HG03378 (cell line): ENCODE results near the gene CPNE6.
"Not testable (repeated sequence)": the region's sequence is repeated elsewhere in the genome, so short reads cannot be mapped to it uniquely, and the experiment has no call there.

Experiments
- ATAC-seq: cut with Tn5 transposase; IDR thresholded peaks from one replicate; pipeline ENCODE4 v1.9.1; 2021; ENCODE audit warnings: mild to moderate bottlenecking, moderate library complexity; ENCODE audit not compliant: unreplicated experiment

CPNE6 gene

GRCh38 chr14:24071144-24071697 lies at the start of gene CPNE6:
CPNE6 (plus strand) TSS chr14:24071562; CDS start chr14:24072937, 1,375 bp downstream.
- ATAC-seq, result no peak

DNA sequence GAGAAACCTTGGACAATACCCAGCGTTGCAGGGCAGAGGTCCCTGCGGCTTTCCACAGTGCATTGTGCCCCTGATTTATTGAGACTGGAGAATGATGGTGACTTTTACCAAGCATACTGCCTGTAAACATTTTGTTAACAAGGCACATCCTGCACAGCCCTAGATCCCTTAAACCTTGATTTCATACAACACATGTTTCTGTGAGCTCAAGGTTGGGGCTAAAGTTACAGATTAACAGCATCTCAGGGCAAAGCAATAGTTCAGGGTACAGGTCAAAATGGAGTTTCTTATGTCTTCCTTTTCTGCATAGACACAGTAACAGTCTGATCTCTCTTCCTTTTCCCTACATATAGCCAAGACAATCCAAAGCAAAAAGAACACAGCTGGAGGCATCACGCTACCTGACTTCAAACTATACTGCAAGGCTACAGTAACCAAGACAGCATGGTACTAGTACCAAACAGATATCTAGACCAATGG lies 46.4 kb upstream of the CPNE6 start:
- ATAC-seq, result not testable (repeated sequence)

- not testable (repeated sequence) for ATAC-seq
These were observed 41.7 kb upstream of the CPNE6 start for GRCh38 chr14:24029687-24030086.

- not testable (repeated sequence) for ATAC-seq
These were observed 40.0 kb upstream of the CPNE6 start for GRCh38 chr14:24031331-24031730.

GRCh38 chr14:24032727-24033418 lies 38.5 kb upstream of the CPNE6 start:
- ATAC-seq, result no peak

DNA sequence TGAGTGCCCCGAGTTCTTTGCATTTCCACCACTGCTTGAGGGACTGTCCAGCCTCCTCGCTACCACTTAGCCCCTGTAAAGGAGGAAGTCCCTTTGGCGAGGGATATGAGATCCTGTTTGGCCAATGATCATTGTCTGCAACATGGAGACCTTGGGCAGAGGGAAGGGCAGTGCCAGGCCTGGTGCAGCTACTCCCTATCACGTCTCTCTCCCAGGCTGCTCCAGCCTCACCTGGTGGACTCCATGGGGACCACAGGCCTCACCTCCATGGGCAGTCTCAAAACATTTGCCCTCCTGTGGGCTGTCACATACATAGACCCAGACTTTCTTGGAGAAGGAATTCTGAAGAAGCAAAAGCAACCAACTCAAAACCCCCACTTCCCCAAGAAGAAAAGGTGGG lies 35.6 kb upstream of the CPNE6 start:
- not testable (repeated sequence) for ATAC-seq

DNA sequence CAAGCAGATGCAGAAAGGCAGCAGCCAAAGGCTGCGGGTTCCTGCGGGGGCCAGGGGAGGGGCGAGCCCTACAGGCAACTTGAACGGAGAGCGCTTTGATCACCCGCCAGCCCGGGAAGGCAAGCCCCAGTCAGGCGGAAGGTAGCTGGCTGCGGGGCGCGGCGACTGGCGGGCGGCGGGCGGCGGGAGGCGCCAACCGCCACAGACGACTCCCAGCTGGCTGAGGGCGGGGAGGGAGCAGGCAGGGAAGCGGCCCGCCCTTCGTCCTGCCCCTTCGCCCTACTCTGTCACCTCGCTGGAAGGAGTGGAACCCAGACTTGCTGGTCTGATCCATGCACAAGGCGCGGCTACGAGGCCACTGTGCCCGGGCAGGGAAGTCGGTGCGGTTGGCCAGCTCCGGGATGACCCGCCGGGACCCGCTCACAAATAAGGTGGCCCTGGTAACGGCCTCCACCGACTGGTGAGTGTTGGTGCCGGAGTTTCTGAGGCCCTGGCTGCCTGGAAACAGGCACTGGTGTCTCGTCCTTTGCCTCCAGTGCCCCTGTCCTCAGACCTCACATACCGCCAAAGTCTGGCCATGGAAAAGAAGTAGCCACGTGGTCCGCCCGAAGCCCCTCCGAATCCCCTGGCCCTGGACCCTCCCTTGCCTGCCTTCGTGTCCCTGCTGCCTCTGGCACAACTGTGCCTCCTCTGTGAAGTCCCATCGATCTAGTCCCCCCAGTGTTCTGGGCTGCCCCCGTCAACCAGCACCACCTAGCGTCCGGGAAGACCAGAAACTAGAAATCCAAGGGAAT lies 35.0 kb upstream of the CPNE6 start:
- peak; percentile 53 for ATAC-seq

GRCh38 chr14:24036963-24037657 lies 34.3 kb upstream of the CPNE6 start:
- not testable (repeated sequence) for ATAC-seq

GRCh38 chr14:24037658-24038037 lies 33.7 kb upstream of the CPNE6 start:
- no peak for ATAC-seq

GRCh38 chr14:24038686-24039085 lies 32.7 kb upstream of the CPNE6 start:
- no peak for ATAC-seq

DNA sequence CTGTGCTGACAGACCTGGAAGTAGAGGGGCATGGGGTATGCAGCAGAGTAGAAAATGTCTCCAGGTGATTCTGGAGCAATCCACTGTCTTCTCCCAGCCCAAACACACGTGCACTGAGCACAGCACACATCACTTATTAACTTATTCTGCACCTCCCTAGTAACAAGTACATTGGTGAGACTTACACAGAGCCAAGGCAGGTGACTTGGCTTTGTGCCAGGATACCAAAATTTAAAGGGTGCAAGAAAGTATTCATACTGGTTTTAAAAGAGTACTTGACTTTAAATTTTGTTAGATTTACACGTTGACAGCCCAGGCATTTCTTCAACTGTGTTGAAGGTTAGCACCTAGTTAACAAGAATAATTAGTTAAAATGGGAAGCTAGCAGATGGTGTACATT lies 30.7 kb upstream of the CPNE6 start:
- no peak for ATAC-seq

DNA sequence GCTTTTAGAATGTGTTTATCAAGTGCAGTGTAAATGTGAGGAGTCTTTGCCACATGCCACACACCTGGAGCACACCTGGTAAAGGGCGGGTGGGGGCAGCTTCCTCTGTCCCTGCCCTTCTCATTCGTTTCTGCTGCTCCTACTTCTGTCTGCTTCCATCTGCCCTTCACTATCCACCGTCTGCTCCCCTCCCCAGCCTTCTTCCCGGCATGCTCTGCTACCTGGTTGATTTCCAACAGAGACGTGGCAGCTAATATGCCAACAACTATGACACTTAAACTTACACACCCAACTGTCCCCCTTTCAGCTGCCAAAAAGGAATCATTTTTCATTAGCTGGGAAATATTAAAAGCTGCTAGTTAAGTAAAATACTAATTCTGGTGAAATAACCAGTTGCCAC lies 28.6 kb upstream of the CPNE6 start:
- ATAC-seq, result no peak

DNA sequence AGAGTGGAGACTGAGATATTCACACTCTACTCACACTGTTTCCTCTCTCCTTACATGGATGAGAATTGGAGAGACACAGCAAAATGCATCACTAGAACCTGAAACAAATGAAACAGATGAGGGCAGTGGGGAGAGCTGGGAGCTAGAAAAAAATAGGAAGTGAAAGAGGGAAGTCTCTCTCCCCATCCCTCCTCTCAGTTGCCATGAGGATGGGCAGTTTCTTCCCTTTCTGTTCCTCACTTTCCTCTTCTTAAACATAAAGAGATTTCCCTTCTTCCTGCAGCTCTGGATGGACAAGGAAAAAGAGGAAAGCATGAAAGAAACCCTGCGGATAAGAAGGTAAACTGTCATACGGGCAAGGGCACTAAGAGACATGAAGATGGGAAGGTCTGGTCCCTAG lies 22.4 kb upstream of the CPNE6 start:
- not testable (repeated sequence) for ATAC-seq

DNA sequence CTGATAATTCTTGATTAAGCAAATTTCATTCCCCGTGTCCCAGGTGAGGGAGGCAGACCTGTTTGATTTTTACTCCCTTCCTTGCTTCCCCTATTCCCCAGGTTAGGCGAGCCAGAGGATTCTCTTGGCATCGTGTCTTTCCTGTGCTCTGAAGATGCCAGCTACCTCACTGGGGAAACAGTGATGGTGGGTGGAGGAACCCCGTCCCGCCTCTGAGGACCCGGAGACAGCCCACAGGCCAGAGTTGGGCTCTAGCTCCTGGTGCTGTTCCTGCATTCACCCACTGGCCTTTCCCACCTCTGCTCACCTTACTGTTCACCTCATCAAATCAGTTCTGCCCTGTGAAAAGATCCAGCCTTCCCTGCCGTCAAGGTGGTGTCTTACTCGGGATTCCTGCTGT lies 20.6 kb upstream of the CPNE6 start:
- ATAC-seq, result not testable (repeated sequence)

GRCh38 chr14:24051176-24051788 lies 20.1 kb upstream of the CPNE6 start:
- no peak for ATAC-seq

GRCh38 chr14:24051789-24052655 lies 19.3 kb upstream of the CPNE6 start, which contains the start of gene CARMIL3:
CARMIL3 (plus strand) TSS chr14:24052009; CDS start chr14:24052154, 145 bp downstream.
- ATAC-seq, result no peak

DNA sequence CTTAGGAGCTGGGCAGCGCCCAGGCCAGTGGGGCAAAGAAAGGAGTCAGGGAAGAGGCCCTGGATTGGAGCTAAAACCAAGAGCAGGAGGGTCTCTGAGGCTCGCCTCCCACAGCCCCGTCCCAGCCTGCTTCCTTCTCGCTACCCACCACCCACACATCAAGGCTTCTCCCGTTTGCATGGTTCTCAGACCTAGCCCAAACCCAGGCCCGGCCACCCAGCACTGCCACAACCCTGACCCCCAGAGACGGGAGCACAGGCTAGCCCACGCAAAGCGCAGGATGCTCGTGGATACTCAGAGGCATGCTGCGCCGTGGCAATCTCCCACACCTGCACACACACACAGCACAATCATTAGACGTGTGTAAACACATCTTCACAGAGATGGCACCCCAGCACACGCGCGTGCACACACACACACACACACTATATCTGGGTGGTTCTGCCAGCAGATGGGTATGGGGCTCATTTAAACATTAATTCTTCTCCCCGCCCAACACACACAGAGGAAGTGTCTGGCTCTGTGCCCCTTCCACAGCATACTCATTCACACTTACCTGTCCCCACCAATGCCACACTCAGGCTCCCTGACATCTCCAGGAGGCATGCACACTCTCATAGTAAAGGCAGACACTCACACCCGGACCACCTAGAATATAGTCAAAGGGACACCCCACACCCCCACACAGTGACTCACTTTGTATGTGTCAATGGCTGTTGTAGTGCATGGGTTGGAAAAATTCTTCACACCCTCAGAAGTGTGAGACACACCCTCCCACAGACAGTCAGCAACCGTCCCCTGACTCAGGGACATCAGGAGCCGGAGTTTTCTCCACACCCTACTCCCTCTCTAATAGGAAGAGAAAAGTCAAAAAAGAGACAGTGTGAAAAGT lies 18.5 kb upstream of the CPNE6 start:
- no peak for ATAC-seq

DNA sequence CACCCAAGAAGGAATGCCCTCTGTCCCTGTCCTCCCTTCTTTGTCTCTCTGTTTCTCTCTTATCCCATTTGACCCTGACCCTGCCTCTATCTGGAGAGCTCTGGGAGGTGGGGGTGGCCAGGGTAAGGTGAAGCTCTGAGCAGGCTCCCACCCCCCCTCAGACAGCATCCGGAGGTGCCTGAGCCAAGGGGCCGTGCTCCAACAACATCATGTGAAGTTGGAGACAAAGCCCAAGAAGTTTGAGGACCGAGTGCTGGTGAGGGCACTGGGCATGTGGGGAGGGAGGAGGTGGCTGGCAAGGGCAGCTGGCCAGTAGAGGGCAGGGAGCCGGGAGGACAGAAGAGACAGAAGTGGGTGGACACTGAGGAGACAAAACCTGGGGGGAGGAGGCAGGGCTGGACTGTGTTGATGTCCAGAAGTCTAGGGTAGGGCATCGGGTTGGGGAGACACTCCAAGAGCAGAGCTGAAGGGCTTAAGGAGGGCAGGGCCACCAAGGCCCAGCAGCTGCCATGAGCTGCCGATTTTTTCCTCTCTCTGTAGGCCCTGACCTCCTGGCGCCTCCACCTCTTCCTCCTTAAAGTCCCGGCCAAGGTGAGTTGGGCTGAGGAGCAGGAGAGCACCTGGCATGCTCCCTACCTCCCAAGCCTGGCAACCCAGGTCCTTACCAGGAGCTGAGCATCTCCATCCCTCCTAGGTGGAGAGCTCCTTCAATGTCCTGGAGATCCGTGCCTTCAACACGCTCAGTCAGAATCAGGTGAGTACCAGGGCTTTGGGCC lies 17.6 kb upstream of the CPNE6 start:
- ATAC-seq, result no peak
